Measurements from ENCODE around the gene NEDD4L. TPM values are rescaled to one million over a fixed set of nuclear protein-coding genes. Genes with fewer than 3 reads are reported as not detected.

The NEDD4L gene
- total RNA-seq, 2 experiments from 2014 or later, result 3.2 to 3.3 TPM

DNA sequence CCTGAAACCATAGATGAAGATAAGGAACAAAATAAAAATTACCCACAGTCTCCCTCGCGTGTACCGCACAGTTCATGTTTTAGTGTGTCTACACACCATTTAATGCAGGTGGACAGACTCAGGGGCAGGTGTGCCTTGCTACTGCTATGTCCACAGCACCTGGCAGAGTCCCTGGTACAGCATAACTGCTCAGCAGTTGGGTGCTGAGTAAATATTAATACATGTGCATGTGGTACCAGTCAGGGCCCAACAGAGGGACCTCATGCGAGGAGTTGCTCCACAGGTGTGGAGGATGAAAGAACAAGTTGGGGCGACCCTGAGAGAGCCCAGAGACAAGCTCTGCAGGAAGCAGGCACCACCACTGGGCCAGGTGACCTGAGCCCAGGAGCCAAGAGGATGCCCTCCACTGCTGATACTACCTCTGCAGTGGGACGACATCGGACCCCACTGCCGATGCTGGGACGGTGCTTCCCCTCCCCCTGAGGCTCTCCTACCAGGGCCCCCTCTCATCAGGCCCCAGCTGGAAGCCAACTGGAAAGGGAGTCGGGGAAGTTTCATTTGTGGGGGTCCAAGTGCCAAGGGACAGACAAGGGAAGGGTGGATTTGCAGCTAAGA is 100.8 kb downstream of the NEDD4L start:
- TF ChIP-seq EZH2phosphoT487 (IDR thresholded peaks at IDR 0.05; ENCODE audit: borderline replicate concordance, low read depth, low read length) (no peak), CTCF (conservative IDR thresholded peaks at IDR 0.05; ENCODE audit: low read length) (no peak)
- Histone ChIP-seq H4K20me1 (ENCODE audit: insufficient read depth, low read length) (no peaks in the 10 kb centered on the region), H3K27ac (ENCODE audit: low read depth, low read length, poor library complexity, severe bottlenecking) (no peak overlapping the region), H3K36me3 (ENCODE audit: insufficient read depth, low read length) (no peaks in the 10 kb centered on the region), H3K4me2 (ENCODE audit: low read length) (no peak overlapping the region), H3K9me2 (ENCODE audit: insufficient read depth, low read length) (no peaks in the 10 kb centered on the region), H2AFZ (ENCODE audit: low read length) (no peak overlapping the region), H3K4me3 (ENCODE audit: low read depth, low read length, poor library complexity, severe bottlenecking) (no peak overlapping the region), H3K79me2 (ENCODE audit: insufficient read depth, low read depth, low read length) (no peaks in the 10 kb centered on the region), H3K4me1 (ENCODE audit: insufficient read depth, low read length, poor library complexity, severe bottlenecking) (no peaks in the 10 kb centered on the region), H3K9me3 (ENCODE audit: low read length) (no peaks in the 10 kb centered on the region)
- CTCF ChIA-PET (ENCODE audit: unreplicated experiment), result no interaction called here
- DNase-seq (ENCODE audit: low spot score), result no peak
- intact Hi-C loops (cut with micrococcal nuclease; ENCODE audit: unreplicated experiment), result no loop called here
- POLR2A ChIA-PET, result interaction anchor here (0.6 kb wide), 1 partner anchor 36 kb away, joined by 4 read pairs; no protein-coding TSS in a partner anchor
- no TSS peak for BruUV-seq (replicated peaks)

DNA sequence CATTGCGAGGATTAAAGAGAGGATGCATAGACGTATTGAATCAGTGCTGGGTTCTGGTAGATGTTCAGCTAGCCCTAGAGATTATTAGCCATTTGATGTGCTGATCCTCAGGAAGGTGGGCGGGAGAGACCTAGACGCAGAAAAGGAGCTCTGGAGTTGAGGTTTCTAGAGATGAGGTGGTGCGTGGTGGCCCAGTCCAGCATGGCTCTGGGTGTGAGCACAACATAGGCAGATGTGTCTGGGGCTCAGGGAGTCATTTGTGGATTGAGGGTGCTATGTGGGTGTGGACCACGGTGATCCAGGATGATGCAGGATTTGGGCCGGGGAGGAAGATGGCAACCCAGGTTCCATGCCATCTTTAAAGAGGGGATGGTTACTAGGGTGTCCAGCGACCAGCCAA is 102.1 kb downstream of the NEDD4L start:
- DNase-seq (ENCODE audit: low spot score), result no peak
- Histone ChIP-seq H3K79me2 (ENCODE audit: insufficient read depth, low read depth, low read length) (no peaks in the 10 kb centered on the region), H3K4me2 (ENCODE audit: low read length) (no peak overlapping the region), H3K27ac (ENCODE audit: low read depth, low read length, poor library complexity, severe bottlenecking) (no peak overlapping the region), H4K20me1 (ENCODE audit: insufficient read depth, low read length) (no peaks in the 10 kb centered on the region), H2AFZ (ENCODE audit: low read length) (no peak overlapping the region), H3K9me2 (ENCODE audit: insufficient read depth, low read length) (no peaks in the 10 kb centered on the region), H3K4me3 (ENCODE audit: low read depth, low read length, poor library complexity, severe bottlenecking) (no peak overlapping the region), H3K36me3 (ENCODE audit: insufficient read depth, low read length) (no peaks in the 10 kb centered on the region), H3K9me3 (ENCODE audit: low read length) (no peaks in the 10 kb centered on the region), H3K4me1 (ENCODE audit: insufficient read depth, low read length, poor library complexity, severe bottlenecking) (no peaks in the 10 kb centered on the region)
- no peak for TF ChIP-seq EZH2phosphoT487 (IDR thresholded peaks at IDR 0.05; ENCODE audit: borderline replicate concordance, low read depth, low read length)
- no peak for TF ChIP-seq CTCF (conservative IDR thresholded peaks at IDR 0.05; ENCODE audit: low read length)
- ChIA-PET CTCF (ENCODE audit: unreplicated experiment) (no interaction called here), POLR2A (no interaction called here)
- intact Hi-C loops (cut with micrococcal nuclease; ENCODE audit: unreplicated experiment), result no loop called here
- no TSS peak for BruUV-seq (replicated peaks)

GRCh38 chr18:58148954-58149471 is 105.0 kb downstream of the NEDD4L start:
- BruUV-seq (replicated peaks), result no TSS peak
- no peaks in the 10 kb centered on the region for H4K20me1 ChIP-seq (ENCODE audit: insufficient read depth, low read length)
- no peak overlapping the region for H3K4me2 ChIP-seq (ENCODE audit: low read length)
- no peak overlapping the region for H2AFZ ChIP-seq (ENCODE audit: low read length)
- H3K27ac ChIP-seq (ENCODE audit: low read depth, low read length, poor library complexity, severe bottlenecking), result no peak overlapping the region
- no peak overlapping the region for H3K4me3 ChIP-seq (ENCODE audit: low read depth, low read length, poor library complexity, severe bottlenecking)
- ChIA-PET CTCF (ENCODE audit: unreplicated experiment) (no interaction called here), POLR2A (no interaction called here)
- TF ChIP-seq EZH2phosphoT487 (IDR thresholded peaks at IDR 0.05; ENCODE audit: borderline replicate concordance, low read depth, low read length) (no peak), CTCF (conservative IDR thresholded peaks at IDR 0.05; ENCODE audit: low read length) (no peak)
- no peaks in the 10 kb centered on the region for H3K36me3 ChIP-seq (ENCODE audit: insufficient read depth, low read length)
- no peaks in the 10 kb centered on the region for H3K9me2 ChIP-seq (ENCODE audit: insufficient read depth, low read length)
- intact Hi-C loops (cut with micrococcal nuclease; ENCODE audit: unreplicated experiment), result no loop called here
- H3K79me2 ChIP-seq (ENCODE audit: insufficient read depth, low read depth, low read length), result no peaks in the 10 kb centered on the region
- no peaks in the 10 kb centered on the region for H3K9me3 ChIP-seq (ENCODE audit: low read length)
- H3K4me1 ChIP-seq (ENCODE audit: insufficient read depth, low read length, poor library complexity, severe bottlenecking), result no peaks in the 10 kb centered on the region
- DNase-seq (ENCODE audit: low spot score), result no peak

Measured in OCI-LY7 (cell line).